Hepatocyte (in vitro differentiated cells): ENCODE measurements around the gene AMHR2. TPM values are rescaled to one million over a fixed set of nuclear protein-coding genes. Genes with fewer than 3 reads are reported as not detected.

ENCODE experiments used
- DNase-seq: peaks from one replicate; pipeline ENCODE4 v3.0.0-alpha.2; 2016; ENCODE audit warnings: low spot score
- H2AFZ ChIP-seq: fragments of 200-600 bp; sonication (generic); 2 replicates; pipeline ENCODE4 v1.6.0; 2016; ENCODE audit warnings: antibody characterized with exemption, mild to moderate bottlenecking
- H3K27ac ChIP-seq: fragments of 200-600 bp; sonication (generic); 2 replicates; pipeline ENCODE4 v1.5.1; 2016; ENCODE audit warnings: mild to moderate bottlenecking
- H3K27me3 ChIP-seq: fragments of 200-600 bp; sonication (generic); 2 replicates; pipeline ENCODE4 v1.6.1; 2016
- H3K36me3 ChIP-seq: fragments of 200-600 bp; sonication (generic); replicated peaks from 2 replicates; pipeline ENCODE4 v1.5.1; 2016; ENCODE audit warnings: low read depth; ENCODE audit not compliant: insufficient read depth
- H3K4me1 ChIP-seq: fragments of 200-600 bp; sonication (generic); 2 replicates; pipeline ENCODE4 v1.5.1; 2016; ENCODE audit warnings: mild to moderate bottlenecking, moderate library complexity; ENCODE audit not compliant: insufficient read depth
- H3K4me2 ChIP-seq: fragments of 200-600 bp; sonication (generic); 2 replicates; pipeline ENCODE4 v1.6.0; 2016
- H3K4me3 ChIP-seq: fragments of 200-600 bp; sonication (generic); 2 replicates; pipeline ENCODE4 v1.5.1; 2016; ENCODE audit warnings: mild to moderate bottlenecking
- H3K79me2 ChIP-seq: fragments of 200-600 bp; sonication (generic); 2 replicates; pipeline ENCODE4 v1.6.0; 2017; ENCODE audit warnings: mild to moderate bottlenecking
- H3K9me2 ChIP-seq: fragments of 200-600 bp; sonication (generic); replicated peaks from 2 replicates; pipeline ENCODE4 v1.6.0; 2017; ENCODE audit warnings: mild to moderate bottlenecking; ENCODE audit not compliant: insufficient read depth
- H3K9me3 ChIP-seq: fragments of 200-600 bp; sonication (generic); 2 replicates; pipeline ENCODE4 v1.5.1; 2016; ENCODE audit warnings: low read depth, mild to moderate bottlenecking
- H4K20me1 ChIP-seq: fragments of 200-600 bp; sonication (generic); 2 replicates; pipeline ENCODE4 v1.6.0; 2016; ENCODE audit warnings: mild to moderate bottlenecking; ENCODE audit not compliant: insufficient read depth, poor library complexity, severe bottlenecking
- EZH2 ChIP-seq: fragments of 200-600 bp; sonication (generic); IDR thresholded peaks from 2 replicates; pipeline ENCODE4 v1.6.1; 2016; ENCODE audit warnings: antibody characterized with exemption, mild to moderate bottlenecking, borderline replicate concordance
- EZH2phosphoT487 ChIP-seq: fragments of 200-600 bp; sonication (generic); IDR thresholded peaks from one replicate; pipeline ENCODE4 v1.6.1; 2018; ENCODE audit warnings: antibody characterized with exemption, mild to moderate bottlenecking, low read depth, moderate library complexity; ENCODE audit not compliant: unreplicated experiment, severe bottlenecking
- WGBS: methylation state at CpG from one replicate; pipeline ENCODE4 v1.1.6; 2016; ENCODE audit warnings: low lambda C conversion rate; ENCODE audit errors: missing lambda C conversion rate; 5-methylcytosine and 5-hydroxymethylcytosine counted together
- polyA plus RNA-seq: library from polyadenylated mRNA; unstranded; fragments of >200 nt; fragmentation: Nextera tagmentation; extraction: Ambion mirVana; gene quantifications from 2 replicates; pipeline ENCODE4 v1.2.1, GENCODE V29; 2016
- total RNA-seq: library from RNA; depleted of rRNA; stranded (reverse); fragments of >200 nt; gene quantifications from 2 replicates; pipeline ENCODE4 v1.2.3, GENCODE V29; 2014
- TF ChIP-seq, protein P1 (sequence below): fragments of 200-600 bp; sonication (generic); IDR thresholded peaks from 2 replicates; pipeline ENCODE4 v1.5.1; 2016; ENCODE audit warnings: antibody characterized with exemption, mild to moderate bottlenecking; ENCODE audit not compliant: poor library complexity

AMHR2 gene
- total and polyA plus RNA-seq, 2 experiments from 2014 or later, result 6.4 to 16.9 TPM

- no peaks in the 10 kb centered on the region for H3K36me3 ChIP-seq
- 93% methylated on average over 11 of the region's 11 CpGs for WGBS
- H3K27ac ChIP-seq, result no peak overlapping the region
- peaks cover 98% of the 10 kb centered on the region for H3K79me2 ChIP-seq
- H3K4me1 ChIP-seq, result no peaks in the 10 kb centered on the region
- H3K9me2 ChIP-seq, result no peaks in the 10 kb centered on the region
- H3K9me3 ChIP-seq, result no peaks in the 10 kb centered on the region
- H3K4me2 ChIP-seq, result no peak overlapping the region
- peaks cover 87% of the 10 kb centered on the region for H4K20me1 ChIP-seq
- no peak overlapping the region for H2AFZ ChIP-seq
- TF ChIP-seq, protein P1, sequence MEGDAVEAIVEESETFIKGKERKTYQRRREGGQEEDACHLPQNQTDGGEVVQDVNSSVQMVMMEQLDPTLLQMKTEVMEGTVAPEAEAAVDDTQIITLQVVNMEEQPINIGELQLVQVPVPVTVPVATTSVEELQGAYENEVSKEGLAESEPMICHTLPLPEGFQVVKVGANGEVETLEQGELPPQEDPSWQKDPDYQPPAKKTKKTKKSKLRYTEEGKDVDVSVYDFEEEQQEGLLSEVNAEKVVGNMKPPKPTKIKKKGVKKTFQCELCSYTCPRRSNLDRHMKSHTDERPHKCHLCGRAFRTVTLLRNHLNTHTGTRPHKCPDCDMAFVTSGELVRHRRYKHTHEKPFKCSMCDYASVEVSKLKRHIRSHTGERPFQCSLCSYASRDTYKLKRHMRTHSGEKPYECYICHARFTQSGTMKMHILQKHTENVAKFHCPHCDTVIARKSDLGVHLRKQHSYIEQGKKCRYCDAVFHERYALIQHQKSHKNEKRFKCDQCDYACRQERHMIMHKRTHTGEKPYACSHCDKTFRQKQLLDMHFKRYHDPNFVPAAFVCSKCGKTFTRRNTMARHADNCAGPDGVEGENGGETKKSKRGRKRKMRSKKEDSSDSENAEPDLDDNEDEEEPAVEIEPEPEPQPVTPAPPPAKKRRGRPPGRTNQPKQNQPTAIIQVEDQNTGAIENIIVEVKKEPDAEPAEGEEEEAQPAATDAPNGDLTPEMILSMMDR, result no peak
- TF ChIP-seq EZH2phosphoT487 (no peak), EZH2 (no peak)
- H3K4me3 ChIP-seq, result no peak overlapping the region
- DNase-seq, result no peak
- H3K27me3 ChIP-seq, result no peaks in the 10 kb centered on the region
These were observed 41.2 kb downstream of the AMHR2 start for GRCh38 chr12:53464685-53465418.

GRCh38 chr12:53465679-53466078, 42.0 kb downstream of the AMHR2 start:
- Histone ChIP-seq H3K4me2 (no peak overlapping the region), H3K27me3 (no peaks in the 10 kb centered on the region), H3K4me3 (no peak overlapping the region), H3K9me2 (no peaks in the 10 kb centered on the region), H3K27ac (no peak overlapping the region), H2AFZ (no peak overlapping the region), H3K9me3 (no peaks in the 10 kb centered on the region), H4K20me1 (peaks cover 87% of the 10 kb centered on the region), H3K79me2 (peaks cover 97% of the 10 kb centered on the region), H3K4me1 (no peaks in the 10 kb centered on the region), H3K36me3 (no peaks in the 10 kb centered on the region)
- DNase-seq, result no peak
- 83% methylated on average over 2 of the region's 2 CpGs for WGBS
- no peak for TF ChIP-seq EZH2phosphoT487
- TF ChIP-seq, protein P1, result no peak
- TF ChIP-seq EZH2, result no peak

DNA sequence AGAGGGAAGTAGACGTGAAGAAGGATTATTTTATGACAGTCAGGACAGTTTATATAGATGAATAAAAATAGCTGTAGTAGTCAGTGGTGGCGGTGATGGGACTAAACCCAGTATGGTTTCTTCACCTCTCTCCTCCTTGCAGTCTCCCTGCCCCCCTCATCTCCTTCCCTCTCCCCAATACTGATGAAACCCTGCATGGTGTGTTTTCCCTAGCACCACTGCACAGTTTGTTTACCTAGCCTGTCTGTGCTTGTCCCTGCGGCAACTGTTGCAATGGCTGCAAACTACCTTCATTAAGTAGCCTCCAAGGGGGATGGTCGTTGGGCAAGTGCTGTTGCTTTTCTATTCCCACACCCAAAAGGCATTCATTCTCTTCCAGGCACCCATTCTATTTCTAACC, 43.0 kb downstream of the AMHR2 start:
- Histone ChIP-seq H3K79me2 (peaks cover 97% of the 10 kb centered on the region), H3K4me1 (no peaks in the 10 kb centered on the region), H2AFZ (no peak overlapping the region), H4K20me1 (peaks cover 83% of the 10 kb centered on the region), H3K27ac (no peak overlapping the region), H3K4me3 (no peak overlapping the region), H3K9me2 (no peaks in the 10 kb centered on the region), H3K9me3 (no peaks in the 10 kb centered on the region), H3K36me3 (no peaks in the 10 kb centered on the region), H3K4me2 (no peak overlapping the region), H3K27me3 (no peaks in the 10 kb centered on the region)
- DNase-seq, result no peak
- TF ChIP-seq EZH2phosphoT487, result no peak
- TF ChIP-seq, protein P1, result no peak
- TF ChIP-seq EZH2, result no peak
- WGBS, result 85% methylated on average over 4 of the region's 4 CpGs
